ENCODE results near the gene PRKAR1B. TPM values are rescaled to one million over a fixed set of nuclear protein-coding genes. Genes with fewer than 3 reads are reported as not detected.

PRKAR1B gene
- total RNA-seq, 1 experiment from 2014 or later = 24.8 TPM

GRCh38 chr7:601595-602340 is 125.3 kb downstream of the PRKAR1B start:
- Mint-ChIP-seq H3K4me3 (ENCODE audit: low read depth, unreplicated experiment) (no peak overlapping the region), H3K4me1 (ENCODE audit: low read depth, unreplicated experiment) (no peaks in the 10 kb centered on the region), H3K27me3 (ENCODE audit: unreplicated experiment) (peaks cover 30% of the 10 kb centered on the region), H3K9me3 (ENCODE audit: low read depth, unreplicated experiment) (no peaks in the 10 kb centered on the region), H3K36me3 (ENCODE audit: insufficient read depth, unreplicated experiment) (peaks cover 12% of the 10 kb centered on the region), H3K27ac (ENCODE audit: unreplicated experiment) (no peak overlapping the region)
- no peak for DNase-seq
- intact Hi-C loops (cut with micrococcal nuclease; ENCODE audit: unreplicated experiment) = no loop called here
- TF ChIP-seq CTCF (IDR thresholded peaks at IDR 0.05; ENCODE audit: unreplicated experiment) = no peak
- BruUV-seq (replicated peaks) = no TSS peak
- CTCF ChIA-PET = no interaction called here

- H3K27me3 Mint-ChIP-seq (ENCODE audit: unreplicated experiment) = peaks cover 30% of the 10 kb centered on the region
- H3K4me1 Mint-ChIP-seq (ENCODE audit: low read depth, unreplicated experiment) = no peaks in the 10 kb centered on the region
- intact Hi-C loops (cut with micrococcal nuclease; ENCODE audit: unreplicated experiment) = no loop called here
- H3K27ac Mint-ChIP-seq (ENCODE audit: unreplicated experiment) = no peak overlapping the region
- no peak for TF ChIP-seq CTCF (IDR thresholded peaks at IDR 0.05; ENCODE audit: unreplicated experiment)
- H3K9me3 Mint-ChIP-seq (ENCODE audit: low read depth, unreplicated experiment) = no peaks in the 10 kb centered on the region
- peaks cover 15% of the 10 kb centered on the region for H3K36me3 Mint-ChIP-seq (ENCODE audit: insufficient read depth, unreplicated experiment)
- no peak for DNase-seq
- BruUV-seq (replicated peaks) = no TSS peak
- CTCF ChIA-PET = no interaction called here
- H3K4me3 Mint-ChIP-seq (ENCODE audit: low read depth, unreplicated experiment) = no peak overlapping the region
Observed at GRCh38 chr7:601036-601594, 126.0 kb downstream of the PRKAR1B start.

GRCh38 chr7:600149-601035 is 126.7 kb downstream of the PRKAR1B start:
- TF ChIP-seq CTCF (IDR thresholded peaks at IDR 0.05; ENCODE audit: unreplicated experiment) = no peak
- H3K4me3 Mint-ChIP-seq (ENCODE audit: low read depth, unreplicated experiment) = no peak overlapping the region
- CTCF ChIA-PET = no interaction called here
- no peaks in the 10 kb centered on the region for H3K4me1 Mint-ChIP-seq (ENCODE audit: low read depth, unreplicated experiment)
- peaks cover 30% of the 10 kb centered on the region for H3K27me3 Mint-ChIP-seq (ENCODE audit: unreplicated experiment)
- H3K9me3 Mint-ChIP-seq (ENCODE audit: low read depth, unreplicated experiment) = no peaks in the 10 kb centered on the region
- BruUV-seq (replicated peaks) = no TSS peak
- peaks cover 22% of the 10 kb centered on the region for H3K36me3 Mint-ChIP-seq (ENCODE audit: insufficient read depth, unreplicated experiment)
- no peak for DNase-seq
- intact Hi-C loops (cut with micrococcal nuclease; ENCODE audit: unreplicated experiment) = no loop called here
- no peak overlapping the region for H3K27ac Mint-ChIP-seq (ENCODE audit: unreplicated experiment)

GRCh38 chr7:598899-599298 is 128.2 kb downstream of the PRKAR1B start:
- intact Hi-C loops (cut with micrococcal nuclease; ENCODE audit: unreplicated experiment) = no loop called here
- DNase-seq = no peak
- H3K9me3 Mint-ChIP-seq (ENCODE audit: low read depth, unreplicated experiment) = no peaks in the 10 kb centered on the region
- BruUV-seq (replicated peaks) = no TSS peak
- no peaks in the 10 kb centered on the region for H3K4me1 Mint-ChIP-seq (ENCODE audit: low read depth, unreplicated experiment)
- H3K36me3 Mint-ChIP-seq (ENCODE audit: insufficient read depth, unreplicated experiment) = peaks cover 19% of the 10 kb centered on the region
- no peak for TF ChIP-seq CTCF (IDR thresholded peaks at IDR 0.05; ENCODE audit: unreplicated experiment)
- no peak overlapping the region for H3K27ac Mint-ChIP-seq (ENCODE audit: unreplicated experiment)
- no peak overlapping the region for H3K4me3 Mint-ChIP-seq (ENCODE audit: low read depth, unreplicated experiment)
- CTCF ChIA-PET = no interaction called here
- H3K27me3 Mint-ChIP-seq (ENCODE audit: unreplicated experiment) = peaks cover 30% of the 10 kb centered on the region
